Fibroblast of the aortic adventitia (primary cell): ENCODE results near the gene FAM53B. TPM values are rescaled to one million over a fixed set of nuclear protein-coding genes. Genes with fewer than 3 reads are reported as not detected.
A peak's percentile ranks its signal among the peaks of the same experiment; 100 is the strongest.

ENCODE experiments used
- DNase-seq: peaks from one replicate; pipeline ENCODE4 v3.0.0-alpha.2; 2010; ENCODE audit warnings: low read depth
- H3K4me3 ChIP-seq: 2 replicates; pipeline ENCODE4 v1.5.1; 2011; ENCODE audit warnings: low read depth, mild to moderate bottlenecking, control low read depth, low read length, moderate library complexity
- total RNA-seq: library from RNA; depleted of rRNA; stranded (reverse); fragments of >200 nt; gene quantifications from 2 replicates; pipeline ENCODE4 v1.2.3, GENCODE V29; 2012; ENCODE audit warnings: low replicate concordance
- TF ChIP-seq, protein P1 (sequence below): IDR thresholded peaks from 2 replicates; pipeline ENCODE4 v1.5.1; 2011; ENCODE audit warnings: mild to moderate bottlenecking, low read length, control low read depth, inconsistent platforms; ENCODE audit not compliant: insufficient read depth

Gene FAM53B
- total RNA-seq, 1 donor = 9.2 TPM

- H3K4me3 ChIP-seq = no peak overlapping the region
- TF ChIP-seq, protein P1, sequence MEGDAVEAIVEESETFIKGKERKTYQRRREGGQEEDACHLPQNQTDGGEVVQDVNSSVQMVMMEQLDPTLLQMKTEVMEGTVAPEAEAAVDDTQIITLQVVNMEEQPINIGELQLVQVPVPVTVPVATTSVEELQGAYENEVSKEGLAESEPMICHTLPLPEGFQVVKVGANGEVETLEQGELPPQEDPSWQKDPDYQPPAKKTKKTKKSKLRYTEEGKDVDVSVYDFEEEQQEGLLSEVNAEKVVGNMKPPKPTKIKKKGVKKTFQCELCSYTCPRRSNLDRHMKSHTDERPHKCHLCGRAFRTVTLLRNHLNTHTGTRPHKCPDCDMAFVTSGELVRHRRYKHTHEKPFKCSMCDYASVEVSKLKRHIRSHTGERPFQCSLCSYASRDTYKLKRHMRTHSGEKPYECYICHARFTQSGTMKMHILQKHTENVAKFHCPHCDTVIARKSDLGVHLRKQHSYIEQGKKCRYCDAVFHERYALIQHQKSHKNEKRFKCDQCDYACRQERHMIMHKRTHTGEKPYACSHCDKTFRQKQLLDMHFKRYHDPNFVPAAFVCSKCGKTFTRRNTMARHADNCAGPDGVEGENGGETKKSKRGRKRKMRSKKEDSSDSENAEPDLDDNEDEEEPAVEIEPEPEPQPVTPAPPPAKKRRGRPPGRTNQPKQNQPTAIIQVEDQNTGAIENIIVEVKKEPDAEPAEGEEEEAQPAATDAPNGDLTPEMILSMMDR = no peak
- DNase-seq = no peak
Measured at GRCh38 chr10:124667425-124668345, 76.5 kb downstream of the FAM53B start.

DNA sequence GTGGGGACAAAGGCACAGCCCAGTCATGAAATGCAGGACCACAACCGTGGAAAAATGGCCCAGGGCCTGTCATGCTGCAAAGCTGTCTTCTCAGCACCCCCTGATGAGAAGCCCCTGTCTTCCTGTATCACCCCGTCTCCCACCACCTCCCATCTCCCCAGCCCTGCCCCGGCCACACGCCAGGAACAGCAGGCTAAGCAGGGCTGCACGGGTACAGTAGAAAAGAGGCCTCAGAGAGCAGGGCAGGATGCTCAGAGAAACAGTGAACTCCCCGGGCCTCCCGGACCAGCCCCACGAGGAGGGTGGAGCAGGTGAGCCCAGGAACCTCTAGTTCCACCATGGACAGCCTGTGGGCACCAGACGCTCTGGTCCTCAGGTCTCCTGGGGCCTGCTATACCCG is 77.7 kb downstream of the FAM53B start:
- no peak overlapping the region for H3K4me3 ChIP-seq
- TF ChIP-seq, protein P1 = no peak
- no peak for DNase-seq

GRCh38 chr10:124665980-124666379 is 78.2 kb downstream of the FAM53B start:
- TF ChIP-seq, protein P1 = no peak
- no peak overlapping the region for H3K4me3 ChIP-seq
- peak; percentile 55 for DNase-seq

DNA sequence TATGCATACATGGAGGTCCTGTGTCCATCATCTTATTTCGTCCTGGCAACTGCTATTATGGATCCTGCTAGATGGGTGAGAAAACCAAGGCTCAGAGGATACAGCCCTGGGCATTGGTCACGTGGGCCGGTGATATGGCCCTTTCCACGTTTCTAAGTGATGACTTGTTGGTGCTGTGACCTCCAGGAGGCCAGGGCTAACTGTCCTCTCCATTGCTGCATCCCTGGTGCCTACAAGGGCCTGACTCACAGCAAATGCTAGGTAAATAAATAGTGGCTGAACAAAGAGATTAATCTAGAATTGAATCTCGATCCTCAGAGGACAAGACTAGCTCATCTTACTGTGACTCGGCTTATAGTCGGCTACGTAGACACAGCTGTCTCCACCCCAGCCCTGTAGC is 78.6 kb downstream of the FAM53B start:
- TF ChIP-seq, protein P1 = no peak
- H3K4me3 ChIP-seq = no peak overlapping the region
- DNase-seq = no peak

GRCh38 chr10:124665091-124665490 is 79.1 kb downstream of the FAM53B start:
- no peak for DNase-seq
- H3K4me3 ChIP-seq = no peak overlapping the region
- TF ChIP-seq, protein P1 = no peak

DNA sequence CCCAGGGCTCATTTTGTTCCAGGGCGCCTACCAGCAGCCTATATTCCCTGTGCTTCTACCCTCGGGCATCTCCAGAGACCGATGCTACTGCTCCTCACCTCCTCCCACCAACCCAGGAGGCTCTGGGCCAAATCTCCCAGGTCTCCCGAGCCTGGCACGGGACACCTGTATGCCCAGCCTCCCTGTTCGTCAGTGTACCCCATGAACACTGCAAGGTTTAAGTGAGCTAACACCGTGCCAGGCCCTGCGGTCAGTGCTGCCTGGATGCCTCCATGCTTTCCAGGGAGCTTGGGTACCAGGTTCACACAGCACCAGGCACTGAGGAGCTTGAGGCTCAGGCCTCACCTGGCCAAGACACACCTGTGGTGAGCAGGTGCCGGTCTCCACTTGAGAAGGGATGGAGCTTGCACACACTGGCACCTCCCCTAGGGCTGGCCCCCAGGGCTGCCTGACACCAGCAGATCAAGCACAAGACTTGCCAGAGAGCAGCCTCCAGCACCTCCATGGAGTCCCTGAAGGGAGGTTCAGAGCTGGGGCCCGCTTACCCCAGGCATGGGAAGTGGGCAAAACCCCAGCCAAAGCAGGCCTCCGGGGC is 80.3 kb downstream of the FAM53B start:
- TF ChIP-seq, protein P1 = no peak
- DNase-seq = no peak

More for the DNA sequence above, 80.3 kb downstream of the FAM53B start:
- H3K4me3 ChIP-seq = no peak overlapping the region
